Osteocyte (in vitro differentiated cells): ENCODE measurements around the gene FAM53A. TPM values are rescaled to one million over a fixed set of nuclear protein-coding genes. Genes with fewer than 3 reads are reported as not detected.

Source experiments
- DNase-seq: peaks from one replicate; pipeline ENCODE4 v3.0.0; 2021; ENCODE audit warnings: mixed read lengths; ENCODE audit not compliant: unreplicated experiment; ENCODE audit errors: extremely low spot score
- H3K27ac Mint-ChIP-seq: one replicate; pipeline ENCODE4 v1.8.0; 2021; ENCODE audit warnings: mild to moderate bottlenecking, mixed read lengths; ENCODE audit not compliant: unreplicated experiment
- H3K27me3 Mint-ChIP-seq: one replicate; pipeline ENCODE4 v1.8.0; 2021; ENCODE audit warnings: mixed read lengths; ENCODE audit not compliant: unreplicated experiment
- H3K36me3 Mint-ChIP-seq: one replicate; pipeline ENCODE4 v1.8.0; 2021; ENCODE audit warnings: mixed read lengths; ENCODE audit not compliant: unreplicated experiment
- H3K4me1 Mint-ChIP-seq: one replicate; pipeline ENCODE4 v1.8.0; 2021; ENCODE audit warnings: mixed read lengths; ENCODE audit not compliant: unreplicated experiment
- H3K4me3 Mint-ChIP-seq: one replicate; pipeline ENCODE4 v1.8.0; 2021; ENCODE audit warnings: mild to moderate bottlenecking, moderate library complexity, mixed read lengths; ENCODE audit not compliant: unreplicated experiment
- H3K9me3 Mint-ChIP-seq: one replicate; pipeline ENCODE4 v1.8.0; 2021; ENCODE audit warnings: mixed read lengths; ENCODE audit not compliant: unreplicated experiment
- CTCF ChIP-seq: fragments of 200-600 bp; sonication (generic); IDR thresholded peaks from 2 replicates; pipeline ENCODE4 v1.5.0; 2021; ENCODE audit warnings: antibody characterized with exemption, mild to moderate bottlenecking, moderate library complexity
- total RNA-seq: library from RNA; stranded (reverse); gene quantifications from 2 replicates; pipeline ENCODE4 v1.2.1, GENCODE V29; 2021

The FAM53A gene
- total RNA-seq, 1 donor from 2014 or later = 6.2 TPM

- H3K4me1 Mint-ChIP-seq = no peaks in the 10 kb centered on the region
- H3K36me3 Mint-ChIP-seq = no peaks in the 10 kb centered on the region
- H3K9me3 Mint-ChIP-seq = no peaks in the 10 kb centered on the region
- no peak overlapping the region for H3K4me3 Mint-ChIP-seq
- H3K27ac Mint-ChIP-seq = no peak overlapping the region
- DNase-seq = no peak
- no peak for TF ChIP-seq CTCF
- no peaks in the 10 kb centered on the region for H3K27me3 Mint-ChIP-seq
Measured at GRCh38 chr4:1611501-1611870, 72.6 kb downstream of the FAM53A start.

GRCh38 chr4:1610791-1611500 is 73.2 kb downstream of the FAM53A start:
- Mint-ChIP-seq H3K27ac (no peak overlapping the region), H3K9me3 (no peaks in the 10 kb centered on the region), H3K4me3 (no peak overlapping the region), H3K36me3 (no peaks in the 10 kb centered on the region), H3K4me1 (no peaks in the 10 kb centered on the region), H3K27me3 (no peaks in the 10 kb centered on the region)
- no peak for TF ChIP-seq CTCF
- DNase-seq = no peak

DNA sequence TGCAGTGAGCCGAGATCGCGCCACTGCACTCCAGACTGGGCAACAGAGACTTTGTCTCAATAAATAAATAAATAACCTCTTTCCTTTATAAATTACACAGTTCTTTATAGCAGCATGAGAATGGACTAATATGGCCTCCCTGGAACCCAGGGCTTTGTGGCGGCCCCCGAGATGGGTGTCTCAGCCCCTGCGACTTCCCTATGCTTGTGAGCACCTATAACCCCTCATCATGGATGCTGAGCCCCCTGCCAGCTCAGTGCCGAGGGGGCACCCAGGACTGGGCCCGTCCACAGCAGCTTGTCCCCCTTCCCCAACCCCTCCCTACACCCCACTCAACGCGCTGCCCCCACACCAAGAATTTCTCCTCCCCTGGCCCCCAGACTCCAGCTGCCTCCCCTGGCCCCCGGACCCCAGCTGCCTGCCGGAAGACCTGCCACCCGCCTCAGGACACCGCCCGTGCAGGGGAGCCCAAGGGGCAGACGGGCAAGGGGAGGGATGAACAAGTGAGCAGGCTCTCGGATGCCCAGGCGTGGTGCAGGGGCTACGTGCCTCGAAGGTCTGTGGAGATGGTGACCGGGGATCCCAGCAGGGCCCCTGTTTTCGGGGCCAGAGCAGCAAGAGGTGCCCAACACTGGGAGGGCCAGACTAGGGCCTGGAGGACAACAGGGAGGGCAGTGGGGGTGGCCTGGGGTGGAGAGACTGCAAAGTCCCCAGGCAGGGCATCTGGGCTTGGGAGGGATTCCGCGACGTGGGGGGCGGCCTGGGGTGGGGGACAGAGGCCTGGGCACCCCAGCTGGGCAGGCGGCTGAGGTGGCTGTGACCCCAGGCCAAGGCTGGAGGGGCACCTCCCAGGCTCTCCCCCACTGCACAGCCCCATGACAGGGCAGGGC is 74.0 kb downstream of the FAM53A start:
- Mint-ChIP-seq H3K27me3 (no peaks in the 10 kb centered on the region), H3K36me3 (no peaks in the 10 kb centered on the region), H3K4me3 (no peak overlapping the region), H3K4me1 (no peaks in the 10 kb centered on the region), H3K27ac (no peak overlapping the region), H3K9me3 (no peaks in the 10 kb centered on the region)
- no peak for TF ChIP-seq CTCF
- no peak for DNase-seq

- TF ChIP-seq CTCF = no peak
- Mint-ChIP-seq H3K36me3 (no peaks in the 10 kb centered on the region), H3K9me3 (no peaks in the 10 kb centered on the region), H3K27me3 (no peaks in the 10 kb centered on the region), H3K4me3 (no peak overlapping the region), H3K4me1 (peaks cover 3% of the 10 kb centered on the region), H3K27ac (no peak overlapping the region)
- no peak for DNase-seq
Measured at GRCh38 chr4:1608821-1609500, 75.2 kb downstream of the FAM53A start.
